ENCODE data around the gene PADI6. TPM values are rescaled to one million over a fixed set of nuclear protein-coding genes. Genes with fewer than 3 reads are reported as not detected.

Gene PADI6
- total RNA-seq, 2 experiments from 2014 or later: not detected

GRCh38 chr1:17348593-17349234 is 23.3 kb upstream of the PADI6 start:
- no peaks in the 10 kb centered on the region for H3K9me3 Mint-ChIP-seq (ENCODE audit: low read depth)
- H3K27me3 Mint-ChIP-seq: no peaks in the 10 kb centered on the region
- CTCF ChIA-PET: no interaction called here
- ATAC-seq: no peak
- H3K4me1 Mint-ChIP-seq: peaks cover 4% of the 10 kb centered on the region
- H3K36me3 Mint-ChIP-seq: no peaks in the 10 kb centered on the region
- no peak overlapping the region for H3K27ac Mint-ChIP-seq
- no peak for DNase-seq
- H3K4me3 Mint-ChIP-seq: no peak overlapping the region

- H3K9me3 Mint-ChIP-seq (ENCODE audit: low read depth): no peaks in the 10 kb centered on the region
- peaks cover 4% of the 10 kb centered on the region for H3K4me1 Mint-ChIP-seq
- ATAC-seq: no peak
- DNase-seq: no peak
- no peak overlapping the region for H3K27ac Mint-ChIP-seq
- no peak overlapping the region for H3K4me3 Mint-ChIP-seq
- no peaks in the 10 kb centered on the region for H3K36me3 Mint-ChIP-seq
- no peaks in the 10 kb centered on the region for H3K27me3 Mint-ChIP-seq
- CTCF ChIA-PET: no interaction called here
These were observed 21.9 kb upstream of the PADI6 start for GRCh38 chr1:17350083-17350482.

GRCh38 chr1:17350928-17351446 is 21.0 kb upstream of the PADI6 start:
- H3K9me3 Mint-ChIP-seq (ENCODE audit: low read depth): no peaks in the 10 kb centered on the region
- H3K27ac Mint-ChIP-seq: no peak overlapping the region
- no peak for ATAC-seq
- H3K27me3 Mint-ChIP-seq: no peaks in the 10 kb centered on the region
- peaks cover 6% of the 10 kb centered on the region for H3K4me1 Mint-ChIP-seq
- CTCF ChIA-PET: interaction anchor here (0.6 to 0.9 kb wide), 2 partner anchors 14 to 1654 kb away, joined by 3 read pairs; no protein-coding TSS in a partner anchor
- H3K36me3 Mint-ChIP-seq: no peaks in the 10 kb centered on the region
- no peak for DNase-seq
- no peak overlapping the region for H3K4me3 Mint-ChIP-seq

- Mint-ChIP-seq H3K27me3 (no peaks in the 10 kb centered on the region), H3K4me3 (no peak overlapping the region), H3K27ac (no peak overlapping the region), H3K9me3 (ENCODE audit: low read depth) (no peaks in the 10 kb centered on the region), H3K36me3 (no peaks in the 10 kb centered on the region), H3K4me1 (peaks cover 9% of the 10 kb centered on the region)
- DNase-seq (no peak), ATAC-seq (no peak)
- CTCF ChIA-PET: interaction anchor here (0.6 to 0.9 kb wide), 2 partner anchors 14 to 1655 kb away, joined by 3 read pairs; no protein-coding TSS in a partner anchor
These were observed 20.2 kb upstream of the PADI6 start for GRCh38 chr1:17351598-17352324.

GRCh38 chr1:17352419-17352909 is 19.5 kb upstream of the PADI6 start:
- peaks cover 9% of the 10 kb centered on the region for H3K4me1 Mint-ChIP-seq
- H3K9me3 Mint-ChIP-seq (ENCODE audit: low read depth): no peaks in the 10 kb centered on the region
- H3K27ac Mint-ChIP-seq: no peak overlapping the region
- ATAC-seq (no peak), DNase-seq (no peak)
- H3K4me3 Mint-ChIP-seq: no peak overlapping the region
- H3K36me3 Mint-ChIP-seq: no peaks in the 10 kb centered on the region
- CTCF ChIA-PET: no interaction called here
- H3K27me3 Mint-ChIP-seq: no peaks in the 10 kb centered on the region

- ATAC-seq (peak; percentile 53), DNase-seq (peak; percentile 45)
- Mint-ChIP-seq H3K4me3 (peak overlapping the region; percentile 8), H3K36me3 (no peaks in the 10 kb centered on the region), H3K27me3 (no peaks in the 10 kb centered on the region), H3K27ac (no peak overlapping the region), H3K9me3 (ENCODE audit: low read depth) (no peaks in the 10 kb centered on the region), H3K4me1 (peaks cover 5% of the 10 kb centered on the region)
- CTCF ChIA-PET: interaction anchor here (0.9 to 1.1 kb wide), 2 partner anchors 11 to 15 kb away, joined by 3 read pairs; no protein-coding TSS in a partner anchor
These were observed 16.1 kb upstream of the PADI6 start for GRCh38 chr1:17355898-17356297.

- Mint-ChIP-seq H3K9me3 (ENCODE audit: low read depth) (no peaks in the 10 kb centered on the region), H3K27me3 (no peaks in the 10 kb centered on the region), H3K4me1 (peaks cover 5% of the 10 kb centered on the region), H3K4me3 (peak overlapping the region; percentile 8), H3K27ac (no peak overlapping the region), H3K36me3 (no peaks in the 10 kb centered on the region)
- no peak for DNase-seq
- CTCF ChIA-PET: interaction anchor here (1.1 kb wide), 1 partner anchor 16 kb away, joined by 3 read pairs; no protein-coding TSS in a partner anchor
- ATAC-seq: no peak
These were observed 15.5 kb upstream of the PADI6 start for GRCh38 chr1:17356387-17357026.

- Mint-ChIP-seq H3K4me1 (peaks cover 5% of the 10 kb centered on the region), H3K9me3 (ENCODE audit: low read depth) (no peaks in the 10 kb centered on the region), H3K4me3 (no peak overlapping the region), H3K27ac (no peak overlapping the region), H3K27me3 (no peaks in the 10 kb centered on the region), H3K36me3 (no peaks in the 10 kb centered on the region)
- DNase-seq (no peak), ATAC-seq (no peak)
- CTCF ChIA-PET: no interaction called here
These were observed 13.4 kb upstream of the PADI6 start for GRCh38 chr1:17358557-17358956.

- Mint-ChIP-seq H3K36me3 (no peaks in the 10 kb centered on the region), H3K27me3 (no peaks in the 10 kb centered on the region), H3K4me3 (no peak overlapping the region), H3K4me1 (peaks cover 5% of the 10 kb centered on the region), H3K27ac (no peak overlapping the region), H3K9me3 (ENCODE audit: low read depth) (no peaks in the 10 kb centered on the region)
- CTCF ChIA-PET: no interaction called here
- no peak for ATAC-seq
- DNase-seq: no peak
These were observed 13.0 kb upstream of the PADI6 start for GRCh38 chr1:17359031-17359430.

- Mint-ChIP-seq H3K4me1 (peaks cover 5% of the 10 kb centered on the region), H3K36me3 (no peaks in the 10 kb centered on the region), H3K4me3 (no peak overlapping the region), H3K9me3 (ENCODE audit: low read depth) (no peaks in the 10 kb centered on the region), H3K27me3 (no peaks in the 10 kb centered on the region), H3K27ac (no peak overlapping the region)
- DNase-seq (no peak), ATAC-seq (no peak)
- CTCF ChIA-PET: no interaction called here
These were observed 12.2 kb upstream of the PADI6 start for GRCh38 chr1:17359808-17360207.

- H3K27ac Mint-ChIP-seq: no peak overlapping the region
- H3K4me3 Mint-ChIP-seq: no peak overlapping the region
- H3K4me1 Mint-ChIP-seq: peaks cover 5% of the 10 kb centered on the region
- no peaks in the 10 kb centered on the region for H3K36me3 Mint-ChIP-seq
- CTCF ChIA-PET: no interaction called here
- no peak for DNase-seq
- ATAC-seq: no peak
- H3K9me3 Mint-ChIP-seq (ENCODE audit: low read depth): no peaks in the 10 kb centered on the region
- H3K27me3 Mint-ChIP-seq: no peaks in the 10 kb centered on the region
These were observed 11.6 kb upstream of the PADI6 start for GRCh38 chr1:17360272-17360956.

- peaks cover 2% of the 10 kb centered on the region for H3K27me3 Mint-ChIP-seq
- no peak overlapping the region for H3K4me3 Mint-ChIP-seq
- ATAC-seq (no peak), DNase-seq (no peak)
- H3K4me1 Mint-ChIP-seq: peaks cover under 1% of the 10 kb centered on the region
- H3K27ac Mint-ChIP-seq: no peak overlapping the region
- CTCF ChIA-PET: no interaction called here
- H3K36me3 Mint-ChIP-seq: no peaks in the 10 kb centered on the region
- H3K9me3 Mint-ChIP-seq (ENCODE audit: low read depth): no peaks in the 10 kb centered on the region
These were observed 10.3 kb upstream of the PADI6 start for GRCh38 chr1:17361687-17362086.

- no peaks in the 10 kb centered on the region for H3K36me3 Mint-ChIP-seq
- no peaks in the 10 kb centered on the region for H3K9me3 Mint-ChIP-seq (ENCODE audit: low read depth)
- ATAC-seq (no peak), DNase-seq (no peak)
- H3K27ac Mint-ChIP-seq: no peak overlapping the region
- CTCF ChIA-PET: no interaction called here
- no peak overlapping the region for H3K4me3 Mint-ChIP-seq
- peaks cover 5% of the 10 kb centered on the region for H3K27me3 Mint-ChIP-seq
- H3K4me1 Mint-ChIP-seq: no peaks in the 10 kb centered on the region
These were observed 8.6 kb upstream of the PADI6 start for GRCh38 chr1:17363351-17363750.
